ENCODE data around the gene HIP1. TPM values are rescaled to one million over a fixed set of nuclear protein-coding genes. Genes with fewer than 3 reads are reported as not detected.
"Not testable (repeated sequence)": the region's sequence is repeated elsewhere in the genome, so short reads cannot be mapped to it uniquely, and the experiment has no call there.

Gene HIP1
- total and polyA plus RNA-seq, 8 donors: 3.6 to 14.8 (median 5.2) TPM

- ATAC-seq (no peak), DNase-seq (no peak), FAIRE-seq (no peak)
- H3K27ac ChIP-seq: no peak overlapping the region
- WGBS, 2 donors: 90 to 93% methylated on average over 27 of the region's 27 CpGs
- no peaks in the 10 kb centered on the region for H3K27me3 ChIP-seq
- no peaks in the 10 kb centered on the region for H3K4me1 ChIP-seq
- TF ChIP-seq, protein P1, sequence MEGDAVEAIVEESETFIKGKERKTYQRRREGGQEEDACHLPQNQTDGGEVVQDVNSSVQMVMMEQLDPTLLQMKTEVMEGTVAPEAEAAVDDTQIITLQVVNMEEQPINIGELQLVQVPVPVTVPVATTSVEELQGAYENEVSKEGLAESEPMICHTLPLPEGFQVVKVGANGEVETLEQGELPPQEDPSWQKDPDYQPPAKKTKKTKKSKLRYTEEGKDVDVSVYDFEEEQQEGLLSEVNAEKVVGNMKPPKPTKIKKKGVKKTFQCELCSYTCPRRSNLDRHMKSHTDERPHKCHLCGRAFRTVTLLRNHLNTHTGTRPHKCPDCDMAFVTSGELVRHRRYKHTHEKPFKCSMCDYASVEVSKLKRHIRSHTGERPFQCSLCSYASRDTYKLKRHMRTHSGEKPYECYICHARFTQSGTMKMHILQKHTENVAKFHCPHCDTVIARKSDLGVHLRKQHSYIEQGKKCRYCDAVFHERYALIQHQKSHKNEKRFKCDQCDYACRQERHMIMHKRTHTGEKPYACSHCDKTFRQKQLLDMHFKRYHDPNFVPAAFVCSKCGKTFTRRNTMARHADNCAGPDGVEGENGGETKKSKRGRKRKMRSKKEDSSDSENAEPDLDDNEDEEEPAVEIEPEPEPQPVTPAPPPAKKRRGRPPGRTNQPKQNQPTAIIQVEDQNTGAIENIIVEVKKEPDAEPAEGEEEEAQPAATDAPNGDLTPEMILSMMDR (IDR thresholded peaks at IDR 0.05): no peak
- intact Hi-C loops (cut with DNase I): no loop called here
- H3K4me3 ChIP-seq: no peak overlapping the region
- peaks cover 0 to 8% (median 0%) of the 10 kb centered on the region in 3 donors for H3K36me3 ChIP-seq
- H3K9me3 ChIP-seq: no peaks in the 10 kb centered on the region
These were observed 179.3 kb downstream of the HIP1 start for GRCh38 chr7:75559355-75559975.

GRCh38 chr7:75556835-75557234, 181.9 kb downstream of the HIP1 start:
- FAIRE-seq; intact Hi-C loops (cut with DNase I); H3K9me3 ChIP-seq; H3K4me3 ChIP-seq; DNase-seq; H3K4me1 ChIP-seq; H3K27ac ChIP-seq; ATAC-seq; H3K27me3 ChIP-seq: not testable (repeated sequence)
- WGBS, 2 donors: 90 to 91% methylated on average over 6 of the region's 6 CpGs
- peaks cover 0 to 13% (median 0%) of the 10 kb centered on the region in 3 donors for H3K36me3 ChIP-seq

- Histone ChIP-seq H3K4me1 (no peaks in the 10 kb centered on the region), H3K36me3 (peaks cover 0 to 13% (median 0%) of the 10 kb centered on the region in 3 donors), H3K9me3 (no peaks in the 10 kb centered on the region), H3K27me3 (no peaks in the 10 kb centered on the region), H3K4me3 (no peak overlapping the region), H3K27ac (no peak overlapping the region)
- ATAC-seq (no peak), DNase-seq (no peak), FAIRE-seq (no peak)
- WGBS, 2 donors: 93 to 96% methylated on average over 13 of the region's 13 CpGs
- TF ChIP-seq, protein P1 (IDR thresholded peaks at IDR 0.05): no peak
- intact Hi-C loops (cut with DNase I): no loop called here
These were observed 183.0 kb downstream of the HIP1 start for GRCh38 chr7:75555736-75556135.

GRCh38 chr7:75546237-75547015, 192.3 kb downstream of the HIP1 start:
- ATAC-seq (no peak), FAIRE-seq (no peak), DNase-seq (peak in 1 of 6 donors; percentile 3)
- 75 to 76% methylated on average over 15 of the region's 15 CpGs for WGBS, 2 donors
- Histone ChIP-seq H3K27me3 (no peaks in the 10 kb centered on the region), H3K36me3 (no peaks in the 10 kb centered on the region), H3K4me1 (no peaks in the 10 kb centered on the region), H3K27ac (no peak overlapping the region), H3K4me3 (no peak overlapping the region), H3K9me3 (no peaks in the 10 kb centered on the region)
- TF ChIP-seq, protein P1 (IDR thresholded peaks at IDR 0.05): no peak
- intact Hi-C loops (cut with DNase I): no loop called here

DNA sequence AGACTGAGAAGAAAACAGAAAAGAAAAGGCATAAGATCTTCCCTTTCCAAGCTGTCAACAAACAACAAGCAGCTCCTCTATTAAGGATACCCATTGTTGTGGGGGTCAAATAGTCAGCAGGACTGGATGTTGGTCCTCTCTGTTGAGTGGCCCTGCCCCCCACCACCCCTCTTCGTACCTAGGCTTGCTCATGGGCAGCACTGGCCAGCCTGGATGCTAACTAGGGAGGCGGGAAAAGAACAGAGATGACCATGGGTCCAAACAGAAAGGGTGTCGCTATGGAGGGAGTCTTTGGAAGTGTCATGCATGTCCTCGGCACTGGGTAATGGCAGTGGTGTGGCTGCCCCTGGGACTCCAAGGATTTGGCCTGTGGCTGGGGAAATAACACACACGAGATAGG, 201.0 kb downstream of the HIP1 start:
- no peak for ATAC-seq
- H3K9me3 ChIP-seq: no peaks in the 10 kb centered on the region
- no peaks in the 10 kb centered on the region for H3K36me3 ChIP-seq
- WGBS, 2 donors: 86 to 92% methylated on average over 5 of the region's 5 CpGs
- no peaks in the 10 kb centered on the region for H3K4me1 ChIP-seq
- no peak overlapping the region for H3K27ac ChIP-seq
- FAIRE-seq: no peak
- no peak for DNase-seq
- H3K27me3 ChIP-seq: no peaks in the 10 kb centered on the region
- TF ChIP-seq, protein P1 (IDR thresholded peaks at IDR 0.05): no peak
- intact Hi-C loops (cut with DNase I): no loop called here
- no peak overlapping the region for H3K4me3 ChIP-seq

All from pancreas (tissue), 10 donors.